Heart left ventricle (tissue), 13 donors: ENCODE results near the gene FLII.

ENCODE experiments used
- CTCF ChIP-seq, 12 donors: fragments of 200-600 bp; sonication (generic) in 4 of 12; IDR thresholded peaks; one replicate each; pipeline versions ENCODE4 v1.5.0 to v1.8.0; 2018 to 2022; ENCODE audit warnings: antibody characterized with exemption in 12 of 12, mild to moderate bottlenecking in 5 of 12
- POLR2A ChIP-seq, 2 donors: fragments of 450-650 bp; IDR thresholded peaks; one replicate each; pipeline ENCODE4 v1.6.1; 2017; ENCODE audit warnings: antibody characterized with exemption in 2 of 2, mild to moderate bottlenecking in 2 of 2, moderate library complexity in 2 of 2
- donor health status: ischemic (EF 13 %, LVEDD 7.1; RV severe dilation, severe dysfunction).
- donor health status: DM: no; HTN: yes; CAD: no.
- donor health status: DM: no; HTN: no; CAD: no.
- donor health status: ischemic (EF 25% LVEDD 6.9; RV normal size, moderate dysfunction).
- donor health status: ischemic (EF 25% LVEDD 5.7; RV mildly dilated, moderate dysfunction).
- donor health status: ischemic (EF 35%, LVEDD 5.7; RV mildly dilated, moderate dysfunction).
- donor health status: nonischemic (EF 11% LVEDD 7.7; RV severe dilation, severe dysfunction).
- donor health status: DM: yes; HTN: yes; CAD: no.
- donor health status: PGD.
- donor health status: ischemic (EF 29% LVEDD 5.4; RV normal size, mild dysfunction).
- donor health status: nonischemic (EF 23%, LVEDD 6.1; RV moderate dilation, normal function).

- no peak for TF ChIP-seq CTCF (IDR thresholded peaks at IDR 0.05)
- TF ChIP-seq POLR2A (IDR thresholded peaks at IDR 0.05), result no peak
Observed at GRCh38 chr17:18300725-18301480, 42.4 kb upstream of the FLII start.
